Stimulated activated CD4-positive, alpha-beta T cell treated with anti-CD3 and anti-CD28 coated beads, Interleukin-15, amount 100 ng/mL, for 24 hours (primary cell): Measurements from ENCODE around the gene C1orf21.
A peak's percentile ranks its signal among the peaks of the same experiment; 100 is the strongest.

Source experiments
- DNase-seq: peaks from one replicate; pipeline ENCODE4 v3.0.0-alpha.2; 2020

The C1orf21 gene

DNA sequence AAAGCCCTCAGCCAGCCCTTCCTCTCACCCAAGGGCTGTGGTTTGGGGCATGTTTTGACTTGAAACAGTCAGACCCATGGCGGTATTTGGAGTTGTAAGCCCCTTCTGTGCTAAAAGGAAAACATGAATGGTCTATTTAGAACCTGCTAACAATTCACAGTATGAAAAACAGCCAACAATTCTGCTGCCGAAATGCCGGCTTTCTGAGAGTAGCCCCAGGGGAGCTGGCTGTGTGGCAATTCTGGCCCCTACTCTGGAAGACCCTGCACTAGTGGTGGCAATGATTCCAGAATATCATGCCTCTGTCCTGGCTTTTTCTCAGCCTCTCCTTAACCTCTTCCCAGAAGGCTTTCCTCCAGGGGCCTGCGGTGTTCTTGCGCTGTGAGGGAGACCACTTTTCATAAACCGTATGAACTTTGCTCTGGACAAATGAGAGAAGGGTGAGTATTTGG, 249.2 kb downstream of the C1orf21 start:
- DNase-seq = no peak

DNA sequence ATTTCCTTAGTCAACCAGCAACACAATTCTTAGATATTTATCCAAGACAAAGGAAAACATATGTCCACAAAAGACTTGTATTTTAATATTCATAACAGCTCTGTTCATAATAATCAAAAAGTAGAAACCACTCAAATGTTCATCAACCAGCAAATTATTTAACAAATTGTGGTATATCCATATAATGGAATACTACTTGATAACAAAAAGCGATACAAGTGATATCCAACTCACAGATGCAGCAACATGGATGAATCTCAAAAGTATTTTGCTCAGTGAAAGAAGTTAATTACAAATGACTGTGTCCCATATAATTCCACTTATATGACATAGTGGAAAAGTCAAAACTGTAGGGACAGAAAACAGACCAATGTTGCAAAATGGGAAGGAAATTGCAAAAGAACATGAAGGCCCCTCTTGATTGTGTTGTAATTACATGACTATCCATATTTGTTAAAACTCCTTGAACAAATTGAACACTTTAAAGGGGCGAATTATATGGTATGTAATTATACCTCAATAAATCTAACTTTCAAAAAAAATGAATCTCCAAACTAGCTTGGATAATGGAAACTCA, 250.9 kb downstream of the C1orf21 start:
- DNase-seq = no peak

DNA sequence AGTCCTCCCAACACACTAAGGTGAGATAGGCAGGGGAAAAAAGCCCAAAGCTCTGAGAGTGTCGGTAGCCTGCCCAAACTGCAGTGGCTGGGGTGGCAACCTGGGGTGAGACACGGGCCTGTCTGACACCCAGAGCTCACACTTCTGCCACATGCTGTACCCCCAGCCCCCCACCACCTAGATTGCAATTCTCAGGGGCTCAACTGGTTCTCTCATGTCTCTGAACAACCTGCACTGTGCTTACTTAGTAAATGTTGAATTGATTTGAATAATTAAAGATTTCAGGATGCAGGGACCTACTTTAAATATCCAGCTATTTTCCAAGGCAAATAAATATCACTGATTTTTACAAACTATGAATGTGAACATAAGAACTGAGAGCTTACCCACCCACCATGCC, 252.4 kb downstream of the C1orf21 start:
- no peak for DNase-seq

DNA sequence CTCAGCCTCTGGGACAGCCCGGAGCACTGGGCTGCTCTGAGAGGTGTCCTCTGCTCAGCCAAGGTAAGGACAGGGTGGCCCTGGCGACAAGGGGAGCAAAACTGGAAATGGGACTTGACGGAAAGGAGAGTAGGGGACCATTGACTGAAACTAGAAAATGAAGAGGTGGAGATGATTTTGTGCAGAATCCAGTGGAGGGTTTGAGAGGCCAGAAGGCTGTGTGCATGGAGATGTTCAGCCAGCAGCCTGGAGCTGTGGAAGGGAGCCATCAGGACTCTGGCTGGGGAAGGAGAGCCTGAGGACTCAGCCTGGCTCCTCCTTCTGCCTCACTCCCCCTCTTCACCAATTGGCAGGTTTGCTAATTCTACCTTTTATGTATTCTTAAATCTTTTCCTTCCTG, 253.7 kb downstream of the C1orf21 start:
- no peak for DNase-seq

DNA sequence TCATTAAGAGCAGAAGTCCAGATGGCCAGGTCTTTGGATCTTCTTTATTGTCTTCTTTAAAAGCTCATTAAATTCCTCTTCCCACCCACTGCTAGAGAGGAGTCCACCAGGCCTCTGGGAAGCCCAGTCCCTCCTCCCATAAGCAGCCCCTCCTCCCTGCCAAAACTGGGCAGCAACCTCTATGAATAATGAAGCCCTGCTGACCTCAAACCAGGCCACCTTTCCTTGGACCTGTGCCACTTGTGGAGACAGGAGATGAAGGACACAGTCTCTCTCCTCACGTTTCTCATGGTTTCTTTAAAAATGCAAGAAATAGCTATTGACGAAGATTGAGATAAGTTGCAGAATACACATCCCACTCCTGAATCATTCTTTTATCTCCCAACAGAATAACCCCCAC, 255.1 kb downstream of the C1orf21 start:
- no peak for DNase-seq

DNA sequence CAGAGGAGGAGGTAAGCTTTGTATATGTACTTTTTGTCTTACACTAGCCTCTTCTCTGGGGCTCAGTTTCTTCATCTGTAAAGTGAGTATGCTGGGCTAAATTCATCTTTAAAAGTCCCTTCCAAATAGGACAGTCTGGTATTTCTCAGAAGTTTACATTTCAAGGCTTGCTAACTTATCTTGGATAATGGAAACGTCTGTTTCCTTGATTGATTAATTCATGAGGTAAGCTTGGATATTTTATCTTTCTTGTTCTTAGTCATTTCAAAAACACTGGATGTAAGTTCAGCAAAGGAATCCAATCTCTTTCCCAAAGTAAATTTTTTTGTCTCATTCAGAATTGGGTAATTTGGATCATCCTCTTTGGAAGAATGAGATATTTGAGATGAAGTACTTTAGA, 256.8 kb downstream of the C1orf21 start:
- no peak for DNase-seq

DNA sequence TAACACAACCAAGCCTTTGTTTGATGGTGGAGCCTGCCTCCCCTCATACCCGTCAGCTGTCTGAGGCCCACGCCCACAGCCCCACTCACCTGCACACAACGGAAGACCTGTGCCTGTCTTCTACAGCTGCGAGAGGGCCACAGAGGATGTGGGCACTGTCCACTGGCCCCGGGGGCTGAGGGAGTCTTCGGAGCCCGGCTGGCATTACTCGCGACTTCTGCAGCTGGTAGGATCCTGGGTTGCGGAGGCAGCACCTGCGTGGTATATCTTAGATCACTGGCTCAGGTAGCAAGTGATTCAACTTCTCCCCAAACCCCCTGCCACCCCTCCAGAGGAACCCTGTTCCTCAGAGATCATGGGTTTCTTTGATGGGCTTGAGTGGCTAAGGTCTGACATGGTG, 257.9 kb downstream of the C1orf21 start:
- DNase-seq = no peak

DNA sequence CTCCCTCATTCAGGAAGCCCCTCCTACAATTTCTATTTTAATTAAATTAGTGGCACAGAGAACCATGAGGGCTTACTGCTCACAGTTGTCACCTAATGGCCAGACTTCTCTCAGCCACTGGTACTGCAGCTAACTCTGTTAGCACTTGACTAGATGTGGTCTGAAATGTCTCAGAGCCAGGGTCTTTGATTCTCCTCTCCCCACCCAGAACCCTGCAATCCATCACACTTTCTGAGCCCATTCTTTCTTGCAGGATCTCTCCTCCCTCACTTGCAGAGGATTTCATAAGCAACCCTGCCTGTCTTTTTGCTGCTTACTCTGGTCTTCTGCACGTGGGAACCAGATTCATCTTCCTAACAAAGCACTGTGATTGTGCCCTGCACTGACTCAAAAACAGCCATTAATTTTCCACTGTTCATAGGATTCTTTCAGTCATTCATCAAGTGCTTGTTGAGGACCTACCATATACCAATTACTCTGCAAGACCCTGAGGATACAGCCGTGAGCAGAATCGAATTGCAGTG, 259.4 kb downstream of the C1orf21 start:
- DNase-seq = no peak

DNA sequence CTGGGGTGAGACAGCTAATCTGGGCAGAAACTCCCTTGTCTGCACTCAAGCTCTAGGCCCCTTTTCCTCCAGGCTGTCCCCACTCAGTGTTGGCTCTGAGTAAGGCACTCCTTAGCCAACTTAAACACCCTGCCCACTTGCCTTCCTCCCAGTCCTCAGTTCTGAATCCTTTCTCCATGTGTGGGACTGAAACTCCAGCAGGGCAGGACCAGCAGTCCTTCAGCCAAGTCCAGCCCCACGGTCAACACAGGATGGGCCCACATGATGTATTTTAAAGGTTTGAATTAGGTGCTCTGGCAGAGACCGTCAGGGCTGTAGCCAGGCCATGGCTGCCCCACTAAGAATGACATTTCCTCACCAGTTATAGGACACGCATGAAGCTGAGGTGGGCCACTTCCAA, 260.0 kb downstream of the C1orf21 start:
- DNase-seq = no peak

DNA sequence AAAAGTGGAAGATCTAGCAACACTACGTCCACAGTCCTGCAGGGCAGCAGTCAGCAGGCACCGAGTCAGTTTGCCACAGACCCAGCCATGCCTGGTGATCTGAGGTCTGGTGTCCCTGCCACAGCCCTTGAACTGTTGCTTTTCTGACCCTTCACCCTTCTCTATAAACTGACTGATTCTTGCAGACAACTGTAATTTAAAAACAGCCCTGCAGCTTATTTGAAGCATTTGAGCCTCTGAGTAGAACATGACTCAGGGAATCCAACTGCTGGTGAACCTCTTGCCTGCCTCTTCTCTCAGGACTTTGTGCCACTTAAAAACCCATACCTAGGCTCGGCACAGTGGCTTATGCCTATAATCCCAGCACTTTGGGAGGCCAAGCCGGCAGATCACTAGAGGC, 260.6 kb downstream of the C1orf21 start:
- no peak for DNase-seq

DNA sequence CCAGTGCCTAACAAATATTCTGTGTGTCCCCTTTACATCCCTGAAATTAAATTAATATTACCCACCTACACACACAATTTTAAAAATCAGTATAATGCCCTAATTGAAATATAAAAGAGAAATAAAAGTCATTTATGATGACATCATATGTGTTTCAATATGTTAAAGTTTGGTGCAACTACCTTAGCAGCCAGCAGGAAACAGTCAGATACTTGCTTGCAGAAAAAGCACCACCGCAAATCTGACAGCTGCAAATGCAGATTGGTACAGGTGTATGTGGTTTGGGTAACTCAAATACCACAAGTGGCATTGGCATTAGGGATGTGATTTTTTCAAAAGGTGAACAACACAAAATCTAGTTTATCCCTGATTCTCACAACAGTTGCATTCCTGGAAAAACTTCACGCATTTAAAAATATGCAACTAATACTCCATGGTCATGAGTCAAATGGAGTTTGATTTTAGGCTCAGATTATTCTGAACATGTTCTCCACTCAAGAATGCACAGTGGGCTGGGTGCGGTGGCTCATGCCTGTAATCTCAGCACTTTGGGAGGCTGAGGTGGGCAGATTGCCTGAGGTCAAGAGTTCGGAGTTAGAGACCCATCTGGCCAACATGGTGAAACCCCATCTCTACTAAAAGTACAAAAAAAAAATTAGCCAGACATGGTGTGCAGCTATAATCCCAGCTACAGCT, 261.5 kb downstream of the C1orf21 start:
- no peak for DNase-seq

DNA sequence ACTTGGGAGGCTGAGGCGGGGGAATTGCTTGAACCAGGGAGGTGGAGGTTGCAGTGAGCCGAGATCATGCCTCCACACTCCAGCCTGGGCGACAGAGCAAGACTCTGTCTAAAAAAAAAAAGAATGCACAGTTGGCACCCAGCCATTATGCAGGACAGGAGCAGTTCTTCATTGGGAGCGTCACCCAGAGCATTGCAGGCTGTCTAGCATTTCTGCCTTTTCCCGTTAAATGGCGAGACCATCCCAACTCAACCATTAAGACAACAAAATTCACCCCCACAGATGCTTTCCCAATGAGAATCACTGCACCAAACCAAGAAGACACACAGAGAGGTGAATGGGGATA, 262.0 kb downstream of the C1orf21 start:
- no peak for DNase-seq

DNA sequence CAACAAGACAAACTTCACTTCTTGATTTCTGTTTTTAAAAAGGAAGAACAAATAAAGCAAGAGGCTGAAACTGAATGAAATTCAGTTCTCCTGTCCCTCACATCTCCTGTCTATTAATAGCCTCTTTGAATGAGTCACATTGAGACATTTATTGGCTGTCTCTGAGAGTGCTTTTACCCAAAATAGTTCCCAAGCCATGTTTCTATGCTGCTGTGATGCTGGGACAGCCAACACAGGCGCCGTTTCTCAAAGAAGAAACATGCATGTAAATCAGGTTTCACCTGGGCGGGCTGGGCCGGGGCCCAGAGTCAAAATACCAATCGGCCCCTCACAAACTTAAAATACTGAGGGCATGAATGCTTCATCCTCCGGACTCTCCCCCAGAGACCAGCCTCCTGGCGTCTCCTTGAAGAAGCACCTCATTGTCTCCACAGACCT, 262.6 kb downstream of the C1orf21 start:
- no peak for DNase-seq

DNA sequence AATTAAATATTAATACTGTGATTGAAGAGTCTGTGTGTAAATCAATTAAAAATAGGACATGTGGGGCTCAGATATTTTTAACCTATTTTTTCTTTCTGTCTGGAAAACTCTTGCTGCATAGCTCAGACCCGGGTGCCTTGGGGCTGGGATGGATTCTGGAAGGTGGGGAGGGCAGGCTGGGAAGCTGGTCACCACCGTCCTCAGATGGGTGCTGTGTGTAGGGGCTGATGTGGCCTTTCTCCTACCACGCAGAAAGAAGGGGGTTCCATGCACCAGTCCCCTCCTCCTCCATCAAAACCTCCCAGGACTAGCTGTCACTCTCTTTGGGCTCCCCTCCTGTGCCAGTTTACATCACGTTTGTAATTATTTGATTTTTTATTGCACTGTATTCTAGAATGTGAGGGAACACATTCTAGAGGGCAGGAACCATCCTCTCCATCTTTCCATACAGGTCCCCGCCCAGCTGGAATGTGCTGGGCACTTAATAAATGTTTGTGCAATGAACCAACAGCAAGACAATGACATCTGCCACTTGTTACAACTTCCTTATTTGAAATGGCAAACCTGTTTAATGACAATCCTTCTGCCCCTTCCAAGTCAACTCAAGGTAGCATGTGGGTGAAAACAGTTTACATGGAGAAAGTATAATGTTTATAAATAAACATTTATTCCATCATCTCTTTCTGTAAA, 263.5 kb downstream of the C1orf21 start:
- no peak for DNase-seq

DNA sequence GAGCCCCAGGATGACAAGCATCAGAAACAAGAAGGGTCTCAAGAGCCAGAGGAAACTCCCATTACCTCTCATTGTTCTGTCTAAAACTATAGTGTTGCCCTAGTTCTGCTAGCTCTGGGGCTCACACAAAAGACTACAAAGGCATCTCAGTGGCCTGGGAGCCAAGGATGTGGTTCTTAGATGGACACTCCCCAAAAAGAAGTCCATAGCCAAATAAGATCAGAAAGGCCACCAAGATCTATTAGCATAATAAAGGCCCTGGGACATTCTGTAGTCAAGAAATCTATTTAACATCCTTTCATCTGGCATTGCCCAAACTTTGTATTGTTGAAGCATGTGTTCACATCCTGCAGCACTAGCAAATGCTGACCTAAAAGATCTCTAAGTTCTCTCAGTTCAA, 268.4 kb downstream of the C1orf21 start:
- no peak for DNase-seq

DNA sequence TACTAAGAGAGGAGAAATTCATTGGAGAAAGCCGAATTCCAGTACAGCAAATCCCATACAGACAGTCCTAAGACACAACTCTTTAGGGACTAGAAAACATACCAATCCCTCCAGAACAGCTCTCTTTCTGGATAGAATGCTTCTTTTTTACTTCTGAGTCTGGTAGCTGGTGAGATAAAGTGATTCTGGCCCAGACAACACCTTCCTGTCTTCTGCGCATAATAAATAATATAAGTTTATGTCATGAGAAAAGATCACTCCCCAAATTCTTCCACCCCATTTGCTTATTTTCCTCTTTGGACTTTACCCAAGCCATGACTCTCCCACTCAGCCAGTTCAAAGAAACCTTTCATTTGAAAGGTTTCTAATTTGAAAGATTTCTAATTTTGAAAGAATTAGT, 269.4 kb downstream of the C1orf21 start:
- no peak for DNase-seq

DNA sequence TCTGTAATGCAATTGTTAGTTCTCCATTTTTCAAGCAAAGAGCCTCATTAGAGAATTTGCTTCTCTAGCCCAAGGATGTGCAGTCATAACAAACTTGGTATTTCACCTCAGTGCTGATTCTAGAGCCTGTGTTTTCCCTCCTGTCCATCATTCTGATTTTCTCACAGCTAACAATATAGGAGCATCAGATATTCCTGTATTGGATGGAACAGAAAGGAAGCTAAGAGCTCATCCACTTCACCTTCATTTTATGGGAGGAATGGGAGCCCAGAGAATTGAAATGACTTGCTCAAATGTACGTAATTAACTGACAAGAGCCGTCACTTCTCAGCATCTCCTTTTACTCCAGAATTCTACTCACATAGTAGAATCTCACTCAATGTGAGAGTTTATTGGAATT, 271.2 kb downstream of the C1orf21 start:
- DNase-seq = no peak

DNA sequence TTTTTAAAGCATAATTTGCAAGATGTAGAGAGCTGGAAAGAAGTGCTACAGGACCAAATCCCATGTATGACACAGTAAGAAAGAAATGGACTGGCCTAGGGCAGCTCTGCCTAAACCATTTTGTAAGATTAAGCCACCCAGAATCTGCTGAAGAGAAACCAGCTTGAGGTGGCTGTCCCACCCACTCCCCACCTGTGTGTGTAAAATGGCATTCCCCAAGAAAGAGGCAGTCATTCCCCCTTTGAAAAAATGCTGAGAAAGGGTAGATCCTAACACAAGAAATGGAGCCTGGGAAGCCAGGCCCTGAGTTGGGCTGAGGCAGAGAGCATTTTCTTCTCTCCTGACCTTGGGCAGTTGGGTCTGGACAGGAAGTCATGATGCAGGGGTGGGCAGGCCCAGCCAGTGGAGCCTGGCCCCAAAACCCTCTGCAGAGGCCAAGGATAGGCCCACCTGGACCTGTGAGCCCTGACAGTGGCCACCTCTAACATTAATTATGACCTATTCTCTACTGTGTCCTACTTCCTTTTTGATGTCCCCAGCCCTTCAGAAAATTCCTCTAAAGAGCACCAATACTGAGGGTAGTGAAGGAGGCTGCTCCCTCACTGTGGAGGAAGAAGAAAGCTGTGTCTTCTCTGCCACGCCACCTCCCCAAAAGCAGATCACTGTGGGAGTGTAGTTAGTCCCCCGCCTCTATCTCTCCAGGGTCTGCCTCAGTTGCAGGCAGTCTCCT, 273.8 kb downstream of the C1orf21 start:
- no peak for DNase-seq

DNA sequence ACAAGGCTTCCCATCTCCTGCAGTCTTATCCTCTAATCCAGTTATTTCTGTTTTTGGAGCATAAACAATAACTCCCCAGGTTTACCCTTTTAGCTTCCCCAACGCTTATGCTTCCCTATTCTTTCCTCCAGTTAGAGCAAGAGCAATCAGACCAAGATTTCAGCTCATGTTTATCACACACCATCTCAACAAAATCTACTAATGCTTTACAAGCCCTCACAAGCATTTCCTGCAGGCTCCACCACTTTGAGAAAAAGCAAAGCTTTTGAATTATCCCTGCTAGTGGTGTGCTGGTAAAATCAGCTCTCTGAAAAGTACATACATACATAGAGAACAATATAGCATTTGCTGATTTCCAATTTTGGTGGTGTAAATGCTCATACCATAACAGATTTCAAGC, 275.0 kb downstream of the C1orf21 start:
- DNase-seq = no peak

DNA sequence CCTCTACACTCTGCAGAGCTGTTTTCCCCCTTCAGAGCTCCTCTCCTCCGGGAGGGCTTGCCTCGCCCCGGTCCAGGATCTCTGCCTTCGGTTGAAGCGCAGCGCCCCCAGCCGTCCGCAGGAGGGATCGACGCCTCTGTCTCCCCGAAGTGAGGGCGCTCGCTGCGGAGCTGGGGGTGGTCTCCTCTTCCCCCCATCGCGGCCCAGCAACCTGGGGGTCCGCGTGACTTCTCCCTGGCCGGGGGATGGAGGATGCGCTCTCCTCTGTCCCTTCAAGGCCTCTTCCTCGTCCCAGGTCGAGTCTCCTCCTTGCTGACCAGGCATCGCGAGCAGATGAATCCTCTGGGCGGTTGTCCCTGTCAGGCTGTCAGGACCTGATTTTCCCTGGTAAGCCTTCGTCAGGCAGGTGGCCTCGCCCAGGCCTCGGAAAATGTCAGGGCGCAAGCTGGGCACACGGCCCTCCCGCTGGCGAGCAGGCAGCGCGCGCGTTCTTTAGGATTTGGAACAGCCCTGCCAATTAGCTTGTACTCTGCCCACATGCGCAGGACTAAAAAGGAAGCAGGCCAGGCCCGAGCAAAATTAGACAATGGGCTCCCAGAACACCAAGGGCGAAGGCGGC, 277.3 kb downstream of the C1orf21 start:
- peak; percentile 61 for DNase-seq

DNA sequence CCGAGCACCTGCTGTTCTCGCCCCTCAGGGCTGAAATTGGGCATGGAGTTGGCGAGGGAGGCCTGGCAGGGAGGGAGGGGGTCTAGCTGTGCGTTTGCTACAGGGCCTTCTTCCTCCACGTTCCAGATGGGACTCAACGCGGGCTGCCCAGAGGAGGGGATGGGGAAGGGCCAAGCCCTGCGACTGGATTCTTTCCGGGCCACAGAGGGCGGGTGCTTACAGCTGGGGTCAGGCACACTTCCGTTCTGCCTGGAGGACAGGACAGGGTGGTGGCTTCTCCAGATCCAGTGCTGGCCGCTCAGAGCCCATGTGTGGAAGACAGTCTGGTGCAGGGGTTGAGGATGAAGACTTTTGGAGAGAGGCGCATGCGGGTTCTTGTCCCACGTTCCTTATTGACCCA, 277.8 kb downstream of the C1orf21 start:
- no peak for DNase-seq

DNA sequence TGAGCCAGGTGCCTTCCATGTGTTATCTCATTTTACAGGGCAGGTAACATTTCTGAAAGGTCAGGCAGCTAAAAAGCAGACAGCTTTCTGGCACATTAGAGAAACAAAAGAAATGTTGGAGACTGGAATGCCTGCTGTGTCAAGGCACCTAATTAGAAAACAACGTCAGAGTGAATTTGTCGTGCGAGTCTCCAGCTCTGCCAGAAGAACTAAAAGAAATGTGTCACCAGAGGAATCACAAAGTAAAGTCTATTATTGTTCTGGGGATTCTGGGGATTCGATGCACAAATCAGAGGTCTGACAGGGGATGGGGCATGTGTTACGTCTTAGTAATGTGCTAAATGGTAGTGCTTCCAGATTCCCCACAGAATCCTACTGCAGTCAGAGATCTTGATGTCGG, 278.5 kb downstream of the C1orf21 start:
- no peak for DNase-seq

DNA sequence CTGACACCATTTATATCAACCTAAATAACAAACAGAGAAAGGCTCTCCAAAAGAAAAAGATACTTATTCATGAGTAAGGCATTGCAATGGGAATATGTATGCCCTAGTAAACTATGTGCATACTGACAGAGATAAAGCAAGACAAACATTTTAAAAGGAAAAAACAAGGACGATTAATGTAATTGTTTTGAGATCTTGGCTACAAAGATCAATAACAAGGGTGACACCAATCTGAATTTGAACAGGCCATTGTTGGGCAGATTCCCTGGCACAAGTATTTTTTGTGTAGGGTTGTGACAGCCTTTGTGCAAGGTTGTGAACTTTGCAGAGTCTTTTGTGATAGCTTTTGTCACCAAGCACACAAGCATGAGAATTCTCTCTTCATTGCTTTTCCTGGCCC, 282.6 kb downstream of the C1orf21 start:
- DNase-seq = no peak
